Liver (tissue), 9 donors: ENCODE results near the gene MBP. TPM values are rescaled to one million over a fixed set of nuclear protein-coding genes. Genes with fewer than 3 reads are reported as not detected.
A peak's percentile ranks its signal among the peaks of the same experiment; 100 is the strongest.

Experiments used
- DNase-seq: peaks from one replicate; pipeline ENCODE4 v3.0.0-alpha.2; 2017; ENCODE audit warnings: low spot score
- H3K27ac ChIP-seq, 2 donors: one replicate each; pipeline ENCODE4 v1.7.0; 2013; ENCODE audit warnings: inconsistent platforms in 2 of 2, low read length in 2 of 2, control low read depth in 1 of 2, low read depth in 1 of 2, mild to moderate bottlenecking in 1 of 2
- H3K27me3 ChIP-seq, 4 donors: one replicate each; pipeline versions ENCODE4 v1.6.1 to v1.7.0; 2013; ENCODE audit warnings: low read length in 3 of 4, inconsistent platforms in 1 of 4, mild to moderate bottlenecking in 1 of 4, moderate library complexity in 1 of 4; ENCODE audit not compliant: control insufficient read depth in 4 of 4, insufficient read depth in 4 of 4
- H3K36me3 ChIP-seq, 4 donors: one replicate each; pipeline versions ENCODE4 v1.6.1 to v1.7.0; 2013; ENCODE audit warnings: low read length in 3 of 4, mild to moderate bottlenecking in 3 of 4, low read depth in 1 of 4, moderate library complexity in 1 of 4; ENCODE audit not compliant: control insufficient read depth in 4 of 4, insufficient read depth in 3 of 4
- H3K4me1 ChIP-seq, 4 donors: one replicate each; pipeline versions ENCODE4 v1.6.1 to v1.7.0; 2013; ENCODE audit warnings: low read length in 3 of 4, mild to moderate bottlenecking in 3 of 4, moderate library complexity in 1 of 4; ENCODE audit not compliant: control insufficient read depth in 4 of 4, insufficient read depth in 4 of 4
- H3K4me3 ChIP-seq, 3 donors: one replicate each; pipeline versions ENCODE4 v1.6.1 to v1.7.0; 2013; ENCODE audit warnings: low read length in 3 of 3, control low read depth in 1 of 3, low read depth in 1 of 3, mild to moderate bottlenecking in 1 of 3
- H3K9ac ChIP-seq, 2 donors: one replicate each; pipeline ENCODE4 v1.7.0; 2013; ENCODE audit warnings: low read length in 2 of 2, mild to moderate bottlenecking in 2 of 2, moderate library complexity in 2 of 2, control low read depth in 1 of 2, low read depth in 1 of 2
- H3K9me3 ChIP-seq, 4 donors: one replicate each; pipeline versions ENCODE4 v1.6.1 to v1.7.0; 2013; ENCODE audit warnings: low read length in 3 of 4; ENCODE audit not compliant: control insufficient read depth in 4 of 4
- EGR1 ChIP-seq, 2 donors: IDR thresholded peaks; 2 replicates each; pipeline ENCODE4 v1.6.1; 2016 to 2018; ENCODE audit warnings: antibody characterized with exemption in 2 of 2, low read depth in 2 of 2
- FOXA1 ChIP-seq: IDR thresholded peaks from 2 replicates; pipeline ENCODE4 v1.6.1; 2016; ENCODE audit warnings: antibody characterized with exemption
- FOXA2 ChIP-seq: IDR thresholded peaks from 2 replicates; pipeline ENCODE4 v1.6.1; 2016; ENCODE audit warnings: antibody characterized with exemption
- GABPA ChIP-seq, 2 donors: IDR thresholded peaks in 1 of 2; conservative IDR thresholded peaks in 1 of 2; 2 replicates each; pipeline ENCODE4 v1.6.1; 2016; ENCODE audit warnings: antibody characterized with exemption in 2 of 2, mild to moderate bottlenecking in 1 of 2, moderate library complexity in 1 of 2
- HNF4G ChIP-seq: IDR thresholded peaks from 2 replicates; pipeline ENCODE4 v1.6.1; 2016; ENCODE audit warnings: antibody characterized with exemption
- JUND ChIP-seq, 2 donors: IDR thresholded peaks; 2 replicates each; pipeline ENCODE4 v1.6.1; 2016; ENCODE audit warnings: antibody characterized with exemption in 2 of 2
- MAX ChIP-seq: IDR thresholded peaks from 2 replicates; pipeline ENCODE4 v1.6.1; 2016; ENCODE audit warnings: antibody characterized with exemption
- NR2F2 ChIP-seq: IDR thresholded peaks from 2 replicates; pipeline ENCODE4 v1.6.1; 2016; ENCODE audit warnings: antibody characterized with exemption
- RAD21 ChIP-seq, 2 donors: IDR thresholded peaks; 2 replicates each; pipeline ENCODE4 v1.6.1; 2016; ENCODE audit warnings: antibody characterized with exemption in 2 of 2, mild to moderate bottlenecking in 2 of 2
- REST ChIP-seq: IDR thresholded peaks from 2 replicates; pipeline ENCODE4 v1.6.1; 2016; ENCODE audit warnings: antibody characterized with exemption, mild to moderate bottlenecking
- RXRA ChIP-seq, 2 donors: IDR thresholded peaks; 2 replicates each; pipeline ENCODE4 v1.6.1; 2017 to 2018; ENCODE audit warnings: antibody characterized with exemption in 2 of 2, mild to moderate bottlenecking in 1 of 2
- SP1 ChIP-seq: IDR thresholded peaks from 2 replicates; pipeline ENCODE4 v1.6.1; 2018; ENCODE audit warnings: antibody characterized with exemption, mild to moderate bottlenecking
- TAF1 ChIP-seq: conservative IDR thresholded peaks from 2 replicates; pipeline ENCODE4 v1.6.1; 2016; ENCODE audit warnings: antibody characterized with exemption, mild to moderate bottlenecking
- YY1 ChIP-seq: IDR thresholded peaks from 2 replicates; pipeline ENCODE4 v1.6.1; 2016; ENCODE audit warnings: antibody characterized with exemption, mild to moderate bottlenecking
- WGBS: extraction: QIAGEN DNeasy Blood & Tissue Kit; methylation state at CpG from one replicate; pipeline ENCODE4 v1.1.7; 2013; 5-methylcytosine and 5-hydroxymethylcytosine counted together
- polyA plus RNA-seq, 2 donors: library from polyadenylated mRNA; stranded (reverse) in 1 of 2; unstranded in 1 of 2; fragments of 200-250 nt in 1 of 2; fragments of >200 nt in 1 of 2; fragmentation: Nextera tagmentation in 1 of 2; extraction: Ambion mirVana in 1 of 2; gene quantifications; one replicate each; pipeline versions ENCODE4 v1.2.1 to v1.2.3, GENCODE V29; 2013 to 2015
- total RNA-seq, 2 donors: library from RNA; depleted of rRNA; stranded (reverse); fragments of >200 nt; gene quantifications; one replicate each; pipeline ENCODE4 v1.2.3, GENCODE V29; 2014
- TF ChIP-seq, protein P1 (sequence below): IDR thresholded peaks from 2 replicates; pipeline ENCODE4 v1.6.1; 2016; ENCODE audit warnings: antibody characterized with exemption
- TF ChIP-seq, protein P2 (sequence below): fragments of 150-350 bp; IDR thresholded peaks from 2 replicates; pipeline ENCODE4 v1.5.1; 2017; ENCODE audit warnings: improper control_type of control experiment, low read depth, low read length; ENCODE audit not compliant: missing input control
- donor health status: healthy.
- donor health status: healthy.
- donor health status: healthy.
- donor health status: healthy.
- donor health status: healthy.

MBP gene
- total and polyA plus RNA-seq, 4 donors = 9.7 to 23.3 (median 17.7) TPM

GRCh38 chr18:77060151-77060550, 72.4 kb downstream of the MBP start:
- WGBS = 92% methylated on average over 4 of the region's 4 CpGs
- H3K4me3 ChIP-seq = no peak overlapping the region

DNA sequence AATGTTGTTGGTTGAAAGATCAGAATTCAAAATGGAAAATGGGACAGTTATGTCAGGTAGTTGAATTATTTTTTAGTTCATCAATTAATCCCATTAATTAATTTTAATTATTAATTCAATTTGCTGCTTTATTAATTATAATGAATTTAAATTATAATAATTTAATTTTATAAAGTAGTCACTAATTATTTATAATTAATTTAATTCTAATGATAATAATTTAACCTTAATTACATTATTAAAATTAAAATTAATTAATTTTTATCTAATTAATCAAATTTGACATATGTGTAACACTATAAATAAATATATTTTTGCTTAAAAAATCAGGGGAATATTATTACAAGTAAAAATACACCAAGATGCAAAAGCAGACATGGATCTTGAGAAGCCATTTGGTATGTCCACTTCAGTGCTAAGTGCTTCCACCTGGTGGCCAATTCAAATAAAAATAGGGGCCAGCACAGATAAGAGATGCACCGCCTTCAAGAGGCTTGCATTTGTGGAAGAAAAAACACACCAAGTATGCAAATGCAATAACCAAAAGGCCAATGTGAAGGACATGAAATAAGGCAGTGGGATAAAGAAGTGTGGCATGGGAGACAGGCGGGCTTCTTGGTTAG, 73.2 kb downstream of the MBP start:
- Histone ChIP-seq H3K4me1 (peaks cover 11 to 31% (median 25%) of the 10 kb centered on the region in 4 donors), H3K36me3 (peaks cover 2 to 15% (median 8%) of the 10 kb centered on the region in 4 donors), H3K27me3 (no peaks in the 10 kb centered on the region), H3K9ac (no peak overlapping the region), H3K4me3 (no peak overlapping the region), H3K27ac (no peak overlapping the region), H3K9me3 (no peaks in the 10 kb centered on the region)
- DNase-seq = peak; percentile 53
- TF ChIP-seq TAF1 (no peak), JUND (IDR thresholded peaks at IDR 0.05) (no peak), RAD21 (IDR thresholded peaks at IDR 0.05) (peak; percentile 66 to 82), FOXA2 (no peak), NR2F2 (no peak), GABPA (IDR thresholded peaks at IDR 0.05 in 1 of 2, conservative IDR thresholded peaks at IDR 0.05 in 1 of 2) (no peak), RXRA (IDR thresholded peaks at IDR 0.05) (no peak), FOXA1 (no peak), HNF4G (no peak), YY1 (no peak), EGR1 (IDR thresholded peaks at IDR 0.05; ENCODE audit: low read depth in 2 of 2) (no peak), SP1 (no peak)
- TF ChIP-seq, protein P1, sequence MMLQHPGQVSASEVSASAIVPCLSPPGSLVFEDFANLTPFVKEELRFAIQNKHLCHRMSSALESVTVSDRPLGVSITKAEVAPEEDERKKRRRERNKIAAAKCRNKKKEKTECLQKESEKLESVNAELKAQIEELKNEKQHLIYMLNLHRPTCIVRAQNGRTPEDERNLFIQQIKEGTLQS = no peak
- TF ChIP-seq, protein P2, sequence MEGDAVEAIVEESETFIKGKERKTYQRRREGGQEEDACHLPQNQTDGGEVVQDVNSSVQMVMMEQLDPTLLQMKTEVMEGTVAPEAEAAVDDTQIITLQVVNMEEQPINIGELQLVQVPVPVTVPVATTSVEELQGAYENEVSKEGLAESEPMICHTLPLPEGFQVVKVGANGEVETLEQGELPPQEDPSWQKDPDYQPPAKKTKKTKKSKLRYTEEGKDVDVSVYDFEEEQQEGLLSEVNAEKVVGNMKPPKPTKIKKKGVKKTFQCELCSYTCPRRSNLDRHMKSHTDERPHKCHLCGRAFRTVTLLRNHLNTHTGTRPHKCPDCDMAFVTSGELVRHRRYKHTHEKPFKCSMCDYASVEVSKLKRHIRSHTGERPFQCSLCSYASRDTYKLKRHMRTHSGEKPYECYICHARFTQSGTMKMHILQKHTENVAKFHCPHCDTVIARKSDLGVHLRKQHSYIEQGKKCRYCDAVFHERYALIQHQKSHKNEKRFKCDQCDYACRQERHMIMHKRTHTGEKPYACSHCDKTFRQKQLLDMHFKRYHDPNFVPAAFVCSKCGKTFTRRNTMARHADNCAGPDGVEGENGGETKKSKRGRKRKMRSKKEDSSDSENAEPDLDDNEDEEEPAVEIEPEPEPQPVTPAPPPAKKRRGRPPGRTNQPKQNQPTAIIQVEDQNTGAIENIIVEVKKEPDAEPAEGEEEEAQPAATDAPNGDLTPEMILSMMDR = peak; percentile 55
- 90% methylated on average over 2 of the region's 2 CpGs for WGBS

More at GRCh38 chr18:77060151-77060550, 72.4 kb downstream of the MBP start:
- H3K36me3 ChIP-seq = peaks cover 2 to 19% (median 9%) of the 10 kb centered on the region in 4 donors
- H3K9ac ChIP-seq = no peak overlapping the region
- no peaks in the 10 kb centered on the region for H3K27me3 ChIP-seq
- H3K9me3 ChIP-seq = no peaks in the 10 kb centered on the region
- peaks cover 7 to 24% (median 19%) of the 10 kb centered on the region in 4 donors for H3K4me1 ChIP-seq
- no peak overlapping the region for H3K27ac ChIP-seq
- no peak for DNase-seq
- TF ChIP-seq RAD21 (IDR thresholded peaks at IDR 0.05) (no peak), GABPA (IDR thresholded peaks at IDR 0.05 in 1 of 2, conservative IDR thresholded peaks at IDR 0.05 in 1 of 2) (no peak), MAX (no peak), RXRA (IDR thresholded peaks at IDR 0.05) (no peak), EGR1 (IDR thresholded peaks at IDR 0.05; ENCODE audit: low read depth in 2 of 2) (no peak), REST (no peak)
